Caco-2 (cell line): ENCODE results near the gene GRK1. TPM values are rescaled to one million over a fixed set of nuclear protein-coding genes. Genes with fewer than 3 reads are reported as not detected.

Source experiments
- BruUV-seq: library from RNA; stranded (reverse); fragments of 400-500 nt; replicated peaks from 2 replicates; lab custom pipeline; 2021; lab: Mats Ljungman, UMichigan
- CTCF ChIA-PET: fragments of 300-600 bp; sonication (Branson Sonifier 250); formaldehyde crosslinking; loops from one replicate; lab custom pipeline; 2022; ENCODE audit warnings: antibody characterized with exemption; lab: Charles Lee
- POLR2A ChIA-PET: fragments of 300-600 bp; sonication (Branson Sonifier 250); formaldehyde crosslinking; loops from one replicate; lab custom pipeline; 2022; ENCODE audit warnings: antibody characterized with exemption; lab: Charles Lee
- DNase-seq, 2 experiments: peaks; one replicate each; pipeline versions ENCODE4 v3.0.0 to v3.0.0-alpha.2; 2020 to 2022
- H3K27me3 ChIP-seq: replicated peaks from 2 replicates; pipeline ENCODE4 v1.6.0; 2011; ENCODE audit warnings: low read length; ENCODE audit not compliant: control insufficient read depth, insufficient read depth
- H3K36me3 ChIP-seq: 2 replicates; pipeline ENCODE4 v1.5.1; 2011; ENCODE audit warnings: low read length; ENCODE audit not compliant: control insufficient read depth, insufficient read depth
- H3K4me1 ChIP-seq: fragments of 250-450 bp; sonication (Bioruptor Pico); 2 replicates; pipeline ENCODE4 v1.5.1; 2020; ENCODE audit warnings: mild to moderate bottlenecking
- H3K4me3 ChIP-seq: 2 replicates; pipeline ENCODE4 v1.5.1; 2011; ENCODE audit warnings: low read depth, mild to moderate bottlenecking, control low read depth, low read length
- H3K9me3 ChIP-seq: fragments of 250-450 bp; sonication (Bioruptor Pico); 2 replicates; pipeline ENCODE4 v1.5.1; 2020; ENCODE audit warnings: mild to moderate bottlenecking, moderate library complexity
- H3K27ac Mint-ChIP-seq: one replicate; pipeline ENCODE4 v1.8.0; 2022; ENCODE audit warnings: mixed read lengths; ENCODE audit not compliant: unreplicated experiment
- H3K27me3 Mint-ChIP-seq: one replicate; pipeline ENCODE4 v1.8.0; 2022; ENCODE audit warnings: mixed read lengths; ENCODE audit not compliant: insufficient read depth, unreplicated experiment
- H3K36me3 Mint-ChIP-seq: one replicate; pipeline ENCODE4 v1.8.0; 2022; ENCODE audit warnings: mild to moderate bottlenecking, mixed read lengths; ENCODE audit not compliant: insufficient read depth, unreplicated experiment
- H3K4me1 Mint-ChIP-seq: one replicate; pipeline ENCODE4 v1.8.0; 2022; ENCODE audit warnings: low read depth, mixed read lengths; ENCODE audit not compliant: unreplicated experiment
- H3K4me3 Mint-ChIP-seq: one replicate; pipeline ENCODE4 v1.8.0; 2022; ENCODE audit warnings: mild to moderate bottlenecking, moderate library complexity, mixed read lengths; ENCODE audit not compliant: unreplicated experiment
- H3K9me3 Mint-ChIP-seq: one replicate; pipeline ENCODE4 v1.8.0; 2022; ENCODE audit warnings: mixed read lengths; ENCODE audit not compliant: unreplicated experiment
- intact Hi-C: fragments of 100-400 bp; cut with micrococcal nuclease; formaldehyde crosslinking; loops from one replicate; pipeline ENCODE4 v1.10.0; 2022; ENCODE audit not compliant: unreplicated experiment
- total RNA-seq: library from RNA; stranded (reverse); gene quantifications from 2 replicates; pipeline ENCODE4 v1.2.3, GENCODE V29; 2022
- TF ChIP-seq, protein P1 (sequence below), 2 experiments: fragments of 200-600 bp in 1 of 2; IDR thresholded peaks; 1 replicate in 1 of 2; 2 replicates in 1 of 2; pipeline versions ENCODE4 v1.5.1 to v1.8.0; 2011 to 2022; ENCODE audit warnings: antibody characterized with exemption in 1 of 2, control low read depth in 1 of 2, inconsistent platforms in 1 of 2, low read depth in 1 of 2, low read length in 1 of 2, mild to moderate bottlenecking in 1 of 2, moderate library complexity in 1 of 2; ENCODE audit not compliant: insufficient read depth in 1 of 2, severe bottlenecking in 1 of 2, unreplicated experiment in 1 of 2

Gene GRK1
- total RNA-seq, 1 experiment from 2014 or later: not detected

DNA sequence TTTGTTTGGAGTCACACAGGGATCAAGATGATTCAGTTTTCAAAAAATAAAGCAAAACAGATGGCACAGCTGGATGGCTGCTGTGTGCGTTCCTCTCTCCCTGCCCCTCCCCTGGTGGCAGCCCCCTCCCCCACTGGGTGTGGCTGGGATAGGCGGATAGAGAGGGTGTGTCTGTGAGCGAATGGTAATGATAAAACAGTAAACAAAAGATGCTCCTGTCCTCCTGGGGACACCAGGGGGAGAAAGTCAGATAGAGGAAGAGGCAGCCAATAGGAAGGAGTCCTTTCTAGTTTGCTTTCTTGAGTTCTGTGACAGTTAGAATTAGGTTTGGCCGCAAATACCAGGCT, 98.5 kb downstream of the GRK1 start:
- H3K9me3 Mint-ChIP-seq: no peaks in the 10 kb centered on the region
- H3K4me3 ChIP-seq: no peak overlapping the region
- ChIA-PET CTCF (no interaction called here), POLR2A (no interaction called here)
- TF ChIP-seq, protein P1, sequence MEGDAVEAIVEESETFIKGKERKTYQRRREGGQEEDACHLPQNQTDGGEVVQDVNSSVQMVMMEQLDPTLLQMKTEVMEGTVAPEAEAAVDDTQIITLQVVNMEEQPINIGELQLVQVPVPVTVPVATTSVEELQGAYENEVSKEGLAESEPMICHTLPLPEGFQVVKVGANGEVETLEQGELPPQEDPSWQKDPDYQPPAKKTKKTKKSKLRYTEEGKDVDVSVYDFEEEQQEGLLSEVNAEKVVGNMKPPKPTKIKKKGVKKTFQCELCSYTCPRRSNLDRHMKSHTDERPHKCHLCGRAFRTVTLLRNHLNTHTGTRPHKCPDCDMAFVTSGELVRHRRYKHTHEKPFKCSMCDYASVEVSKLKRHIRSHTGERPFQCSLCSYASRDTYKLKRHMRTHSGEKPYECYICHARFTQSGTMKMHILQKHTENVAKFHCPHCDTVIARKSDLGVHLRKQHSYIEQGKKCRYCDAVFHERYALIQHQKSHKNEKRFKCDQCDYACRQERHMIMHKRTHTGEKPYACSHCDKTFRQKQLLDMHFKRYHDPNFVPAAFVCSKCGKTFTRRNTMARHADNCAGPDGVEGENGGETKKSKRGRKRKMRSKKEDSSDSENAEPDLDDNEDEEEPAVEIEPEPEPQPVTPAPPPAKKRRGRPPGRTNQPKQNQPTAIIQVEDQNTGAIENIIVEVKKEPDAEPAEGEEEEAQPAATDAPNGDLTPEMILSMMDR (IDR thresholded peaks at IDR 0.05; ENCODE audit: insufficient read depth in 1 of 2, low read depth in 1 of 2, low read length in 1 of 2, severe bottlenecking in 1 of 2, unreplicated experiment in 1 of 2): no peak
- no TSS peak for BruUV-seq
- H3K27ac Mint-ChIP-seq: no peak overlapping the region
- no peaks in the 10 kb centered on the region for H3K36me3 Mint-ChIP-seq
- no peak overlapping the region for H3K4me3 Mint-ChIP-seq
- H3K27me3 ChIP-seq: no peaks in the 10 kb centered on the region; the same call in 1 of the 2 replicates
- H3K4me1 Mint-ChIP-seq: peaks cover 5% of the 10 kb centered on the region
- intact Hi-C loops: no loop called here
- no peaks in the 10 kb centered on the region for H3K9me3 ChIP-seq
- no peak for DNase-seq
- H3K4me1 ChIP-seq: no peaks in the 10 kb centered on the region
- H3K36me3 ChIP-seq: peaks cover 1% of the 10 kb centered on the region; the same call in 1 of the 2 replicates
- H3K27me3 Mint-ChIP-seq: peaks cover 14% of the 10 kb centered on the region

DNA sequence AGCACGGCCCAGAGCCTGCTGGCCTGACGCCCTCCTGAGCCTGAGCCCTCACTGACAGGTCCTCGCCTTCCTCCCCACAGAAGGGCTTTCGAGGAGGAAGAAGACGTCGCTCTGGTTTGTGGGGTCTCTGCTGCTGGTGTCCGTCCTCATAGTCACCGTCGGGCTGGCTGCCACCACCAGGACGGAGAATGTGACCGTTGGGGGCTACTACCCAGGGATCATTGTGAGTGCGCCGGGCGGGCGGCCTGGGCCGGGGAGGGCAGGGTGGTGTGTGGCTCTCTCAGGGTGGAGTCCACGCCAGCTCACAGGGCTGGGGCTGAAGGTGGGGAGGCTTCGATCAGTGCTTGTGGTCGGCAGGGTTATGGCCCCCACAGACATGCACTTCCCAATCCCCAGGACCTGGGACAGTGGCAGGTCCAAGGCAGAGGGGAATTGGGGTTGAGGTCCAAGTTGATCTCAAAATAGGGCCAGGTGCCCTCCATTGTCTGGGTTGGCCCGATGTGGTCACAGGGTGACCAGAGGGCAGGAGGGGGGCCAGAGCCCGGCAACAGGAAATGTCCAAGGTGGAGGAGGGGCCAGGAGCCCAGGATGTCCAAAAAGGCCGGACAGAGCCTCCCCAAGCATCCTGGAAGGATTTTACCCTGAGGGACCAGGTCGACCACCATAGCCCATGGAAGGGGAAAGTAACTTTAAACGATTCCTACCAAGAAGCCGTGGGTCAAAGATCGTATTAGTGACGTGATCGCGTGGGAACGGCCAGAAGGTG, 99.2 kb downstream of the GRK1 start:
- H3K36me3 Mint-ChIP-seq: no peaks in the 10 kb centered on the region
- H3K27me3 ChIP-seq: no peaks in the 10 kb centered on the region; the same call in 1 of the 2 replicates
- POLR2A ChIA-PET: no interaction called here
- H3K4me1 ChIP-seq: no peaks in the 10 kb centered on the region
- H3K27ac Mint-ChIP-seq: no peak overlapping the region
- H3K9me3 ChIP-seq: no peaks in the 10 kb centered on the region
- peaks cover 5% of the 10 kb centered on the region for H3K4me1 Mint-ChIP-seq
- no peak overlapping the region for H3K4me3 Mint-ChIP-seq
- H3K36me3 ChIP-seq: peaks cover 1% of the 10 kb centered on the region; the same call in 1 of the 2 replicates
- H3K27me3 Mint-ChIP-seq: peaks cover 10% of the 10 kb centered on the region
- intact Hi-C loops: no loop called here
- TF ChIP-seq, protein P1 (IDR thresholded peaks at IDR 0.05; ENCODE audit: insufficient read depth in 1 of 2, low read depth in 1 of 2, low read length in 1 of 2, severe bottlenecking in 1 of 2, unreplicated experiment in 1 of 2): no peak
- DNase-seq: no peak
- H3K4me3 ChIP-seq: no peak overlapping the region
- CTCF ChIA-PET: no interaction called here
- BruUV-seq: no TSS peak
- H3K9me3 Mint-ChIP-seq: no peaks in the 10 kb centered on the region

DNA sequence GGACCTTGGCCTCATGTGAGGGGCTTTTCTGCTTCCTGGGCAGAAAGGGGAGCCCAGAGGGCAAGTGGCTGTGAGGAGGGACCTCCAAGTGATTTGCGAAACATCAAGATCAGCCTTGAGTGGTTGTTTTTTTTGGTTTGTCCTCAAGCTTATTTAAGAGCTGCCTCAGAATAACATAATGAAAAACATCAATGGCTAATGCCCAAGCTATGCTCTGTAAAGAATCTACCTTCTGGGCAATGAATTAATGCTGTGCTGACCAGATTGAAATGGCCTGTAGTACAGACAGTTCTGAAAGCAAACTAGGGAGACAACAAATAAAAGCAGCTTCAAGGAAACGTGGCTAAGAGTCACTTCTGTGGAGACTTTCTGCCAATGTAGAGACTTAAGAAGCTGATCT, 100.3 kb downstream of the GRK1 start:
- no peak overlapping the region for H3K27ac Mint-ChIP-seq
- no peaks in the 10 kb centered on the region for H3K36me3 Mint-ChIP-seq
- H3K27me3 ChIP-seq: no peaks in the 10 kb centered on the region
- no peak for DNase-seq
- no TSS peak for BruUV-seq
- ChIA-PET CTCF (no interaction called here), POLR2A (no interaction called here)
- peaks cover 1% of the 10 kb centered on the region for H3K4me1 Mint-ChIP-seq
- H3K4me3 ChIP-seq: no peak overlapping the region
- intact Hi-C loops: no loop called here
- H3K4me3 Mint-ChIP-seq: no peak overlapping the region
- H3K9me3 Mint-ChIP-seq: no peaks in the 10 kb centered on the region
- no peaks in the 10 kb centered on the region; the same call in 1 of the 2 replicates for H3K9me3 ChIP-seq
- H3K36me3 ChIP-seq: no peaks in the 10 kb centered on the region
- H3K27me3 Mint-ChIP-seq: peaks cover 6% of the 10 kb centered on the region
- H3K4me1 ChIP-seq: no peaks in the 10 kb centered on the region
- TF ChIP-seq, protein P1 (IDR thresholded peaks at IDR 0.05; ENCODE audit: insufficient read depth in 1 of 2, low read depth in 1 of 2, low read length in 1 of 2, severe bottlenecking in 1 of 2, unreplicated experiment in 1 of 2): no peak
